Naive thymus-derived CD4-positive, alpha-beta T cell (primary cell): ENCODE measurements around the gene FLT4. TPM values are rescaled to one million over a fixed set of nuclear protein-coding genes. Genes with fewer than 3 reads are reported as not detected.

Source experiments
- ATAC-seq: fragments of 150-1000 bp; cut with Tn5 transposase; 2 replicates; pipeline ENCODE4 v1.10.0; 2021; ENCODE audit warnings: mild to moderate bottlenecking, moderate library complexity
- CTCF ChIA-PET: fragments of 350-600 bp; sonication (Branson Sonifier 250); formaldehyde crosslinking; loops from one replicate; lab custom pipeline; 2021; ENCODE audit warnings: antibody characterized with exemption; lab: Charles Lee
- POLR2A ChIA-PET: fragments of 350-600 bp; sonication (Branson Sonifier 250); formaldehyde crosslinking; loops from one replicate; lab custom pipeline; 2021; ENCODE audit warnings: antibody characterized with exemption, inconsistent platforms; lab: Charles Lee
- DNase-seq, 9 donors: peaks; one replicate each; pipeline versions ENCODE4 v3.0.0 to v3.0.0-alpha.2; 2020 to 2022; ENCODE audit warnings: mixed read lengths in 1 of 9
- H3K27ac ChIP-seq: one replicate; pipeline ENCODE4 v1.7.0; 2013; ENCODE audit warnings: mild to moderate bottlenecking, low read depth, low read length, moderate library complexity
- H3K27me3 ChIP-seq, 2 donors: one replicate each; pipeline ENCODE4 v1.7.0; 2013; ENCODE audit warnings: low read length in 2 of 2, mild to moderate bottlenecking in 2 of 2, moderate library complexity in 2 of 2; ENCODE audit not compliant: control insufficient read depth in 2 of 2, insufficient read depth in 2 of 2
- H3K36me3 ChIP-seq, 3 experiments: 1 replicate in 2 of 3; 2 replicates in 1 of 3; pipeline ENCODE4 v1.7.0; 2013; ENCODE audit warnings: low read length in 3 of 3, mild to moderate bottlenecking in 3 of 3, moderate library complexity in 1 of 3; ENCODE audit not compliant: insufficient read depth in 3 of 3, control insufficient read depth in 2 of 3
- H3K4me1 ChIP-seq, 2 donors: one replicate each; pipeline ENCODE4 v1.7.0; 2013; ENCODE audit warnings: low read length in 2 of 2, mild to moderate bottlenecking in 2 of 2, moderate library complexity in 1 of 2; ENCODE audit not compliant: control insufficient read depth in 2 of 2, insufficient read depth in 2 of 2
- H3K4me3 ChIP-seq: 2 replicates; pipeline ENCODE4 v1.7.0; 2013; ENCODE audit warnings: mild to moderate bottlenecking, low read length
- H3K9me3 ChIP-seq, 3 experiments: 1 replicate in 2 of 3; 2 replicates in 1 of 3; pipeline ENCODE4 v1.7.0; 2013; ENCODE audit warnings: low read length in 3 of 3; ENCODE audit not compliant: control insufficient read depth in 2 of 3
- H3K27ac Mint-ChIP-seq, 9 donors: one replicate each; pipeline ENCODE4 v1.8.0; 2020 to 2022; ENCODE audit warnings: mixed read lengths in 9 of 9, mild to moderate bottlenecking in 8 of 9, moderate library complexity in 5 of 9, inconsistent platforms in 2 of 9
- H3K27me3 Mint-ChIP-seq, 5 donors: one replicate each; pipeline ENCODE4 v1.8.0; 2021 to 2022; ENCODE audit warnings: mixed read lengths in 5 of 5, mild to moderate bottlenecking in 1 of 5
- H3K36me3 Mint-ChIP-seq, 5 donors: one replicate each; pipeline ENCODE4 v1.8.0; 2020 to 2022; ENCODE audit warnings: mixed read lengths in 5 of 5, mild to moderate bottlenecking in 3 of 5, inconsistent platforms in 1 of 5
- H3K4me1 Mint-ChIP-seq, 7 donors: one replicate each; pipeline ENCODE4 v1.8.0; 2020 to 2022; ENCODE audit warnings: mixed read lengths in 7 of 7, mild to moderate bottlenecking in 3 of 7, inconsistent platforms in 1 of 7
- H3K4me3 Mint-ChIP-seq, 10 donors: one replicate each; pipeline ENCODE4 v1.8.0; 2020 to 2022; ENCODE audit warnings: mild to moderate bottlenecking in 10 of 10, mixed read lengths in 10 of 10, moderate library complexity in 6 of 10, inconsistent platforms in 2 of 10
- H3K9me3 Mint-ChIP-seq, 11 donors: one replicate each; pipeline ENCODE4 v1.8.0; 2020 to 2022; ENCODE audit warnings: mixed read lengths in 11 of 11, mild to moderate bottlenecking in 4 of 11, inconsistent platforms in 1 of 11, moderate library complexity in 1 of 11
- intact Hi-C, 2 donors: fragments of 100-400 bp; cut with micrococcal nuclease; formaldehyde crosslinking; loops; one replicate each; pipeline ENCODE4 v1.15.1; 2023
- polyA plus RNA-seq, 2 donors: library from polyadenylated mRNA; unstranded; fragments of 300-500 nt; fragmentation: Illumina TruSeq; gene quantifications; one replicate each; pipeline ENCODE4 v1.2.3, GENCODE V29; 2021
- total RNA-seq, 6 experiments: library from RNA in 5 of 6; stranded (reverse) in 5 of 6; gene quantifications; 1 replicate in 5 of 6; 2 replicates in 1 of 6; pipeline ENCODE4 v1.2.3 and lab custom pipeline; 2021 to 2026

The FLT4 gene
- total and polyA plus RNA-seq, 7 experiments from 2014 or later = 0.53 to 6.0 (median 2.3) TPM

DNA sequence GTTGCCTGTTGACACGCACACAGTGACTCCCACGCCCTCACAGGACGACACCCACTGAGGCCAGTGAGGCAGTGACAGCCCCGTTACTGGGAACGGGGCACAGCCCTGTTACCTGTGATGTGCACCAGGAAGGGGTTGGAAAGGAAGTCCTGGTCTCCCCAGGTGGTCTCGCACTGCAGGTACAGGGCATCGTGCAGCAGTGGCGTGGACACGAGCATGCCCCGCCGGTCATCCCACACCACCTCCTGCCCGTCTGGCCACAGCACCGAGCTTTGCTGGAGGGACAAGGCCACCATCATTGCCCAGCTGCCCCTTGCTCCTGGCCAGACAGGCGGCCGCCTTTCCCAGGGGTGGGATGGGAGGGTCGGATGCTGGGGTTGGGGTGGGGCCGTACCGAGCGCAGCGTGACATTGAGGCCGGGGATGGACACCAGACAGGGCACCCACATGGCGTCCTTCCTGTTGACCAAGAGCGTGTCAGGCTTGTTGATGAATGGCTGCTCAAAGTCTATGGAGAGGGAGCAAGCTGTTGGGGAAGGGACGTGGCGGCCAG is 19.5 kb downstream of the FLT4 start:
- Histone ChIP-seq H3K4me1 (no peaks in the 10 kb centered on the region), H3K4me3 (no peak overlapping the region), H3K27ac (no peak overlapping the region), H3K9me3 (no peaks in the 10 kb centered on the region), H3K36me3 (no peaks in the 10 kb centered on the region), H3K27me3 (no peaks in the 10 kb centered on the region)
- Mint-ChIP-seq H3K4me3 (no peak overlapping the region), H3K36me3 (no peaks in the 10 kb centered on the region), H3K27ac (no peak overlapping the region), H3K4me1 (peaks cover 0 to 5% (median 0%) of the 10 kb centered on the region in 7 donors), H3K9me3 (peaks cover 0 to 2% (median 0%) of the 10 kb centered on the region in 11 donors), H3K27me3 (peaks cover 0 to 6% (median 0%) of the 10 kb centered on the region in 5 donors)
- ATAC-seq (no peak), DNase-seq (no peak)
- ChIA-PET POLR2A (no interaction called here), CTCF (no interaction called here)
- intact Hi-C loops = no loop called here

DNA sequence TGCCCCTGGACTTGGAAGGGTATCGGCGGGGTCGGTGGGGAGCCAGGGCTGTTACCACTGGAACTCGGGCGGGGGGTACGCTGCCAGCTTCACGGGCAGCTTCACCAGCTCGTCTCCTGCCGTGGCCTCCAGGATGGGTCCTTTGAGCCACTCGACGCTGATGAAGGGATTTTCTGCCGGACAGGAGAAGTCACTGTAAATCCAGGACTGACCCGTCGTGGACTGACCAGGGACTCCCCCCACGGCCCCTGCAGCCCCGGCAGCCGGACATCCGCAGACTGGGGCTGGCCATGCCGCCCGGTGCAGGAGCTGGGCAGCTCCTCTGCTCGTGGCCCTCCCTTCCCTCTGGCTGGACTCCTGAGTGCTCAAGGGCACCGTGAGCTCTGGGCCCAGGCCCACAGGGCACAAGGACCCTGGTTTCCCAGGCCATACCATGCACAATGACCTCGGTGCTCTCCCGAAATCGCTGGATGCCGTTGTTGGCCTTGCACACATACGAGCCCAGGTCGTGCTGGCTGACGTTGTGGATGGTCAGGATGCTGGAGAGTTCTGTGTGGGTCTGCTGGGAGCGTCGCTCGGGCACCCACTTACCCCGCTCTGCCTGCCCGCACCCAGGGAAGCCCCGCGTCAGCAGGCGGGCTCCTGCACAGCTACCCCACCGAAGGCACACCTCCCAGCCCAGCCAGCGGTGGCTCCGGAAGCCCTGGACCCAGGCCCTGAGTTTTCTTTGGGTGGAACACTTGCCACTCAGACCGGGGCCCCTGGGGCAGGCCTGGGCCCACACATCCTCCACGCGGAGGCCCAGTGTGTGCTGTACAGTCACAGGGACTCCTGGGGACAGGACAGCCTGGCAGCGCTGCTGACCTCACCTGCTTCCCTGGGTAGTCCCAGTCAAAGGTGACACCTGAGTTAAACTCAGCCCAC is 20.3 kb downstream of the FLT4 start:
- H3K36me3 ChIP-seq = no peaks in the 10 kb centered on the region
- Mint-ChIP-seq H3K4me1 (peaks cover 0 to 10% (median 4%) of the 10 kb centered on the region in 7 donors), H3K36me3 (no peaks in the 10 kb centered on the region), H3K27ac (no peak overlapping the region), H3K9me3 (no peaks in the 10 kb centered on the region), H3K27me3 (peaks cover 0 to 5% (median 0%) of the 10 kb centered on the region in 5 donors), H3K4me3 (no peak overlapping the region)
- intact Hi-C loops = no loop called here
- H3K27ac ChIP-seq = no peak overlapping the region
- H3K9me3 ChIP-seq = no peaks in the 10 kb centered on the region
- H3K4me3 ChIP-seq = no peak overlapping the region
- POLR2A ChIA-PET = no interaction called here
- no peak for DNase-seq
- H3K27me3 ChIP-seq = no peaks in the 10 kb centered on the region
- no peaks in the 10 kb centered on the region for H3K4me1 ChIP-seq
- no peak for ATAC-seq
- CTCF ChIA-PET = interaction anchor here (1.5 kb wide), 1 partner anchor 10 kb away, joined by 3 read pairs; no protein-coding TSS in a partner anchor

DNA sequence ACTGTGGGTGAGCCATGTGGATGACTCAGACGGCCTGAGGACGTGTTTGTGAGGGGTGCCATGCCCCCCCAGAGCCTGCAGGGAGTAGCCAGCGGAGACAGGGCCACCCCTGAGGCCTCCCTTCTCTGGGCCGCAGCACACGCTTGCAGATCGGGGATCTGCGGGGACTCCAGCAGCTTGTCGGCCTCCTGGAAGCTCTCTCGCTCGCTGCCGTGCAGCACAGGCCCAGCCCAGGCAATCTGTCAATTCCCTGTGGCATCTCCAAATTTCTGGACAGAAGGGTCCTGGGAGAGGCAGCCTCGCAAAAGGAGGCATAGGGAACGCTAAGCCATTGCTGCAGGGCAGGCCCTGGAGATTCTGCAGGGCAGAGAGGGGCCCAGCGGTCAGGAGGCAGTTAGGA is 21.2 kb downstream of the FLT4 start:
- Histone ChIP-seq H3K36me3 (no peaks in the 10 kb centered on the region), H3K4me3 (no peak overlapping the region), H3K27me3 (no peaks in the 10 kb centered on the region), H3K4me1 (no peaks in the 10 kb centered on the region), H3K27ac (no peak overlapping the region), H3K9me3 (no peaks in the 10 kb centered on the region)
- POLR2A ChIA-PET = no interaction called here
- peaks cover 0 to 3% (median 0%) of the 10 kb centered on the region in 5 donors for H3K27me3 Mint-ChIP-seq
- CTCF ChIA-PET = interaction anchor here (1.5 kb wide), 1 partner anchor 9 kb away, joined by 3 read pairs; no protein-coding TSS in a partner anchor
- peaks cover 0 to 16% (median 9%) of the 10 kb centered on the region in 7 donors for H3K4me1 Mint-ChIP-seq
- no peak overlapping the region for H3K4me3 Mint-ChIP-seq
- H3K36me3 Mint-ChIP-seq = no peaks in the 10 kb centered on the region
- DNase-seq = no peak
- H3K9me3 Mint-ChIP-seq = no peaks in the 10 kb centered on the region
- ATAC-seq = no peak
- H3K27ac Mint-ChIP-seq = no peak overlapping the region
- intact Hi-C loops = no loop called here

DNA sequence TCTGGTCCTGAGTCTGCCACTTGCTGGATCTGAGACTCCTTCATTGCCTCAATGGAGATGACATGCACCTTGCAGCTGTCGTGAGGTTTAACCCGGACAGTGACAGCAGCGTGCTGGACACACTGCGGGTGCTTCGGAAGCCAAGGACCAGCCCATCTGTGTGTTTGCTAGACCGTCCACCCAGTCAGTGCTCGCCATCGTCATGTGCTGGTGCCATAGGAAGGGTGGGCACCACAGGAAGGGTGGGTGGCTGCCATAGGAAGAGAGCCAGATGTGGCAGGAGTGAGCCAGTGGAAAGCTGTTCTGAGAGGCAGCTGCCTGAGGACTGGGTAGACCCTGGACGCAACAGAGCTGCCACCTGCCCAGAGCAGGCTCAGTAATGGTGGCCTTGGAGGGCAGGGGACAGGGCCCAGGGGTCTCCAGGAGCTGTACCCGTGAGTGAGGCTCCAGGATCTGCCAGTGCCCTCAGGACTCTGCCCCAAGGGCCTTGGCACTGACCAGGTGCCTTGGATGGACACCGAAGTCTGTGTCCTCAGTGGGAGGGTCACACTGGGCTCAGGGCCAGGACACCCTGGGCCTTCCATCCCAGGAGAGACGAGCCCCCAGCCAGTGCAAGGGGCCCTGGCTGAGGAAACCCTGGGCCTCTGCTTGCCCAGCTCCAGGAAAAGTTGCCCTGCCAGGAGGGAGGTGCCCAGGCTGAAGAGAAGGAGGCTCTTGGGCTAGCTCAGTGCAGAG is 21.8 kb downstream of the FLT4 start:
- Histone ChIP-seq H3K27me3 (no peaks in the 10 kb centered on the region), H3K9me3 (no peaks in the 10 kb centered on the region), H3K36me3 (no peaks in the 10 kb centered on the region), H3K4me3 (no peak overlapping the region), H3K4me1 (no peaks in the 10 kb centered on the region), H3K27ac (no peak overlapping the region)
- intact Hi-C loops = no loop called here
- Mint-ChIP-seq H3K9me3 (no peaks in the 10 kb centered on the region), H3K4me1 (peaks cover 0 to 16% (median 10%) of the 10 kb centered on the region in 7 donors), H3K4me3 (no peak overlapping the region), H3K27me3 (no peaks in the 10 kb centered on the region), H3K27ac (no peak overlapping the region), H3K36me3 (no peaks in the 10 kb centered on the region)
- ATAC-seq (no peak), DNase-seq (no peak)
- ChIA-PET CTCF (interaction anchor here (1.5 kb wide), 1 partner anchor 8 kb away, joined by 3 read pairs; no protein-coding TSS in a partner anchor), POLR2A (no interaction called here)

DNA sequence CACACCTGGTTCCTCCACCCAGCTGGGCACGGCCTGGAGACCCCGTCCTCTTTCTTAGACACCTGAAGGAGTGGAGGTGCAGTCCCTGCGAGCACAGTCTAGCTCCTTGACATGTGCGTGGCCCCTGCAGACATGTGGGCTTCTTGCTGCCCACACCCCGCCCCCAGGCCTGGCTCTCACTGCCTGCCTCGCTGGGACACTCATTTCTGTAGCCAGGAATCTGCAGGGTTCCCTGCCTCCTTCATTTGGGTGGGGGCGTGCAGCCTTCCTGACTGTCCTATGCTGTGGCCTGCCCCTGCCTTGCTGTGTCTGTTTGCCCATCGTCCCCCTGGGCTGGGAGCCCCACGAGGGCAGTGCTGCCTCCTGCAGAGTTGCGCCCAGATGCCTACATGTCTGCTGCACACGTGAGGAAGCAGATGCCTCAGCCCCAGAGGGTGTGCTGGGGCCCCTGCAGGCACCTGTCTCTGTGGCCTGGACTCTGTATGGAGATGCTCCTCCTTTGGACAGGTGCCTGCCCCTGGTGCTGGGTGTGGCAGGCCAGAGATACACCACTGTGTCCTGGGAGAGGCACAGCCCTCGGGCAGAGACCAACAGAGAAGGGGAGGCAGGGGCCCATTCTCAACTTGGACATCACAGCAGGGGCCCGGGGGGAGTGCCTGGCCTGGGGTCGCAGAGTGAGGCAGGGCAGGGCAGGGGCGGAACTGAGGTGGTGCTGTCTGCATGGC is 22.6 kb downstream of the FLT4 start:
- no peaks in the 10 kb centered on the region for H3K27me3 Mint-ChIP-seq
- DNase-seq = no peak
- ChIA-PET POLR2A (no interaction called here), CTCF (no interaction called here)
- Histone ChIP-seq H3K36me3 (no peaks in the 10 kb centered on the region), H3K4me3 (no peak overlapping the region), H3K27ac (no peak overlapping the region), H3K27me3 (no peaks in the 10 kb centered on the region), H3K9me3 (no peaks in the 10 kb centered on the region), H3K4me1 (no peaks in the 10 kb centered on the region)
- H3K27ac Mint-ChIP-seq = no peak overlapping the region
- H3K9me3 Mint-ChIP-seq = no peaks in the 10 kb centered on the region
- ATAC-seq = no peak
- H3K36me3 Mint-ChIP-seq = no peaks in the 10 kb centered on the region
- H3K4me1 Mint-ChIP-seq = peaks cover 0 to 16% (median 11%) of the 10 kb centered on the region in 7 donors
- no peak overlapping the region for H3K4me3 Mint-ChIP-seq
- intact Hi-C loops = no loop called here
